ENCODE data around the gene PSRC1.

The PSRC1 gene

DNA sequence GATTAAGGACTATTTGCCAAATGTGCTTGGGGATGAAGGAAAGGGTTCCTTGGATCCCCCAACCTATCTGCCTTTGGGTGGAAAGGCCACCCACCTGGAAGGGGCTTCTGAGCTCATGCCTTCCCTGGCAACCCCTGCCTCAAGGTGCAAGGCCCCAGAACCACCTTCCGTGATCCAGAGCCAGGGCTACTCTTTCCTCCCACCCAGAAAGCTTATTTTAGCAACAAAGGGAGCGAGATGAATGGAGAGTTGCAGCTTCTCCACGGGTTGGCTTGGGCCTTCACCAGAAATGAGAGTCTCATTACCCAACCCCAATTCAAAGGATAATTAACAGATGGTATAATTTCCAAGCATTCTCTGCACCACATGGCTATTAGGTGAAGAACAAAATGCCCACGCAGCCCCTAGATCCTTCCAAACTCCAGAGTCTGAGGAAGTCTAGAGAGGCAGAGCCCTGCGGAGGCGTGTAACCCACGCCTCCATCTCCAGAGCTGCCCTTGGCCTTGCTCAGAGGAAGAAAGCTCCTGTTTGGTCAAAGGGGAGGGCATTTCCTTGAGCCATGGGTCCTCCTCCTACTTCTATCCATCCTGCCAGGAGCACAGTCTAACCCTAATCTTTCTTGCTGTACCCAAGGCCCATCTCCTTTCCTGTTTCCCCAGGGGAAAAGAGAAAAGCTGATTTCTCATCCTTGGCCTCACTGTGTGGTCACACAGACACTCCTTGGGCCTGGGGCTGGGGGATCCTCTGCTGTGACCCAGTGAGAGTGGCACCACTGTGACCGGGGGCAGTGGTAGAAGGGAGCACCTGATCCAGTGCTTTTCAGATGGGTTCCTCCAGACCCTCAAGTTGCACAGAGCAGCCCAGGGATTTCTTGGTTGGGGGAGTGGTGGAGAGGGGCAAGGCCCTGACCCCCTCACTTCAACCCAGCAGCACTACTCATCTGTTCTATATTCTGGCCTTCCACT is 35.3 kb downstream of the PSRC1 start:
- DNase-seq (ENCODE audit: low read depth in 2 of 2, low spot score in 1 of 2): no peak

- DNase-seq (ENCODE audit: low read depth in 2 of 2, low spot score in 1 of 2): no peak
These were observed 36.8 kb downstream of the PSRC1 start for GRCh38 chr1:109246141-109246551.

GRCh38 chr1:109243860-109244552 is 38.9 kb downstream of the PSRC1 start:
- DNase-seq (ENCODE audit: low read depth in 2 of 2, low spot score in 1 of 2): no peak

- no peak for DNase-seq (ENCODE audit: low read depth in 2 of 2, low spot score in 1 of 2)
These were observed 39.7 kb downstream of the PSRC1 start for GRCh38 chr1:109243221-109243620.

- no peak for DNase-seq (ENCODE audit: low read depth in 2 of 2, low spot score in 1 of 2)
These were observed 40.6 kb downstream of the PSRC1 start for GRCh38 chr1:109242387-109242786.

DNA sequence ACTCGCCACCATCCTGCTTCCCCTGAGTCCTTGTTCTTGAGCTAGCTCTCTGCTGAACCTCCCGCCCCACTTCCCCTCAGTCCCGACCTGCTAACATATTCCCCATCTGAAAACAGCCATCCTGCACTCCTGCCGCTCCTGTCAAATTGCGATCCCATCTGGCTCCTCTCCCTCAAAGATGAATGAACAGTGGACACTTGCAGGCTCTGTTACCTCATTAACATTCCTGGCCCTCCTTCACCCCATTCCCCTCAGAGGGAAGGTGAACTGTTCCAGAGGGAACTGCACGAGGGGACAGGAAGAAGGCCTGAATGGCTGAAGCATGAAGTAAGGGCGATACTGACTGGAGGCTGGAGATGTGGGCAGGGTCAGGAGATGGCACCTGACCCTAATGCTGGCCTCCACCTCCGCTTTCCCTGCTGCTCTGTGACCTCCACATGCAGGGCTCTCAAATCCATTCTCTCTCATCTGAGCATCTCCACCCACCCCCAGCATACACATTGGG is 41.1 kb downstream of the PSRC1 start:
- no peak for DNase-seq (ENCODE audit: low read depth in 2 of 2, low spot score in 1 of 2)

DNA sequence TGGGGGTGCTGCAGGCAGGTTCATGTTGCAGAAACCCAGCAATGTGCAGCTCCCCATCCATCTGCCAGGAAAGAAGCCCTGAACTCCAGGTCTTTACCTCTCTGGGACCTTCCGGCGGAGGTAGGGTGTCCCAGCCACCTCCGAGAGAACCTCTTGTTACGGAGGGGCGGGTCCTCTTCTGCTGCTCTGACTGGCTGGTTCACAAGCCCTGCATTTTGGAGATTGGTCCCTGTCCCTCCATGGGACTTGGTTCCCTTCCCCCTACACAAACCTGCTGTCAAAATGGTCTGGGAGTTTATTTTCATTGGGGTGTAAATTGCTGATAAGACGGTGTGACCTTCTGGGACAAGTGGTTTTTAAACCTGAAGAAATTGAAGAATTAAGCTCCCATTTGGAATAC is 41.6 kb downstream of the PSRC1 start:
- DNase-seq (ENCODE audit: low read depth in 2 of 2, low spot score in 1 of 2): no peak

DNA sequence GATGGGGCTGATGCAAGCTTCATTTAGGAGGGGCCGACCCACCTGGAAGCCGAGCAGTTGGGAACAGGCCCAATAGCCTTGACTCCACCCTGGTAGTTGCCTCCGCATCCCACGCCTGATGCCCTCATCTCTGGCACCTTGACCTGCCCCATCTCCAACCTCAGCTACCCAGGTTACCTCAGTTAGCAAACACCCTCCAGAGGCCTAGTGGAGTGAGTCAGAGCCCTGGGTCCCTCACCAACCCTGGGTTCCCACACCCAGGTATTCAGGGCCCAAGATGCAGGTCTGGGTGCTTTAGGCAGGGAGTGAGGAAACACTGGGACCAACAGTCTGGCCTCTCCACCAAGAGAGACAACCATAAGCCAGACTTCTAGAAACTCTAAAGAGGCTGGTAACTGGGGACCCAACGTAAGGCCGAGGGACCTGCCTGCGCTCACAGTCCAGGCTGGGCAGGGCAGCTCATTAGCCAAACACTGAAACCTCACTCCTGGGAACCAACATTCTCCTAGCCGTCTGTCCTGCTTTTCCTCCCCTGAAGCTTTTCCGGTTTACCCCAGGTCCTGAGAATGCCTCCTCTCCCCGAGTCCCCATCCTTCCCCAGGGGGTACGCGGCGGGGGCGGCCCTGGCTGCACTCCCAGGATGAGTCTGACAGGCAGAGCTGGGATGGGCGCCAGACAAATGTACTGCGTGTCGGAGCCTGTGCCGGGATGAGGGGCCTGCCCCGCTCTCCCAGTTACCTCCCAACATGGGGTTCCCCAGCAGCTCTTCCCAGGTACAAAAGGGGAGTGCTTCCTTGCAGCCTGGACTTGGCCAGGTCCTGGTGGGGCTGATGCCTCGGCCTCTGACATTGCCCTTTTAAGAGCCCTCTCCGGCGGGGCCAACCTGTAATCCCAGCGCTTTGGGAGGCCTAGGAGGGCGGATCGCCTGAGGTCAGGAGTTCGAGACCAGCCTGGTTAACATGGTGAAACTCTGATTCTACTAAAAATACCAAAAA is 42.5 kb downstream of the PSRC1 start:
- DNase-seq (ENCODE audit: low read depth in 2 of 2, low spot score in 1 of 2): no peak

- no peak for DNase-seq (ENCODE audit: low read depth in 2 of 2, low spot score in 1 of 2)
These were observed 43.4 kb downstream of the PSRC1 start for GRCh38 chr1:109239409-109240068.

GRCh38 chr1:109239047-109239408 is 43.9 kb downstream of the PSRC1 start:
- DNase-seq (ENCODE audit: low read depth in 2 of 2, low spot score in 1 of 2): no peak

DNA sequence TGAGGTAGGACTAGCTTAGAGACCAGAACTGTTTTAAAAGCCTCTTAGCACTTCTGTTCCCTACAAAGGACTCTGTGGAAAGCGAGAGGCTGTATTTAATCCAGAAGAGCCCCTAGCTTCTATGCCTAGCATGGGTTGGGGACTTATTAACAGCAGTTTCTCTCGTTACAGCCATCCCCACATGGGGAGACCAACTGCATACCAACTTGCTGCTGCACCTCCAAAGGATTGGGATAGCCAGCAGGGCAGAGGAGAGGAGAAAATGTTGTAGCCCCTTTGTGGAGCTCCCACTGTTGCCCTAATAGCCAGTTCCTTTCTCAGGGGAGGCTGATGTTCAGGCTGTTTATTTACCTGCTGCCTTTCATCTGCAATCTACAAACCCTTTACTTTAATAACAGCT is 44.6 kb downstream of the PSRC1 start:
- no peak for DNase-seq (ENCODE audit: low read depth in 2 of 2, low spot score in 1 of 2)

DNA sequence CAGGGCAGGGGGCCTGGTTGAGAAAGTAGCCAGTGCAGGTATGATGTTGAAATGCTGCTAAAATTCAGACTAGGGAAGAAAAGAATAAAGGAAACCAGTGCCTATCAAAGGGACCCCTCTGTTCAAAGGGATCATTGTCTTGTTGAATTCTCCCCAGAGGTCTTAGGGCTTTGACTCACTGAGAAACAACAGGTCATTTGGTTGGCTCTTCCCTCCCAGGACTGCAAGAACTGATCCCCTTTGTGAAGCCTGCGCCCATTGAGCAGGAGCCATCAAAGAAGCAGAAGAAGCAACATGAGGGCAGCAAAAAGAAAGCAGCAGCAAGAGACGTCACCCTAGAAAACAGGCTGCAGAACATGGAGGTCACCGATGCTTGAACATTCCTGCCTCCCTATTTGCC is 45.4 kb downstream of the PSRC1 start:
- DNase-seq (ENCODE audit: low read depth in 2 of 2, low spot score in 1 of 2): no peak

DNA sequence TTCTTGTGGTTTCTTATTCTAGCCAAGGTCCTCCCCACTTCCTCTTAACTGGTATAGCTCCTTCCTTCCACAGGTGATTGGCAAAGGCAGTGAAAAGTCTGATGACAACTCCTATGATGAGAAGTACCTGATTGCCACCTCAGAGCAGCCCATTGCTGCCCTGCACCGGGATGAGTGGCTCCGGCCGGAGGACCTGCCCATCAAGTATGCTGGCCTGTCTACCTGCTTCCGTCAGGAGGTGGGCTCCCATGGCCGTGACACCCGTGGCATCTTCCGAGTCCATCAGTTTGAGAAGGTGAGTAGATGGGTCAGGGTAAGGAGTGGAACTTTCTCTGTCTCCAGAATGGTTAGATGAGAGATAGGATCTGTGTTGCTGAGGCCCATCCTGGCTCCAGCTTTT is 47.8 kb downstream of the PSRC1 start:
- DNase-seq (ENCODE audit: low read depth in 2 of 2, low spot score in 1 of 2): no peak

DNA sequence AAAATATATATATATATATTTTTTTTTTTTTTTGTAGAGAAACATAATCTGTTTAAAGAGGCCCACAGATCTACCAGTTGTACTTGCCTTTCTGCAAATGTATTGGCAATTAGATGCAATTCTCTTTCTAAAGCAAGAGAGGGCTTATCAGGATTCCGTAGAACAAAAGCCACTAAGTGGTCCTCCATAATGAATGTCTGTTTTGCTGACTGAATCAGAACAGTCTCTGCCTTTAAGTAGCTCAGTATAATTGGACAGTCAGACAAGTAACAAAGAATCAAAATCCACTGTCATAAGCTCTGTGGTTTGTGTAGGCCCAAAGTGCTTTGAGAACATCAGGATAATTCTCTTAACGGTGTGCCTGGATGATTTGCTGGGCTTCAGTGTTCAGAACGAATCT is 51.9 kb downstream of the PSRC1 start:
- DNase-seq (ENCODE audit: low read depth in 2 of 2, low spot score in 1 of 2): no peak
